Cardiac fibroblast (primary cell): ENCODE measurements around the gene PZP.

Experiments used
- DNase-seq, 2 donors: peaks; one replicate each; pipeline versions ENCODE4 v3.0.0 to v3.0.0-alpha.2; 2010; ENCODE audit warnings: low read depth in 2 of 2
- H3K4me3 ChIP-seq, 2 donors: replicated peaks in 1 of 2; 1 replicate in 1 of 2; 2 replicates in 1 of 2; pipeline ENCODE4 v1.5.1; 2011; ENCODE audit warnings: low read depth in 2 of 2, low read length in 2 of 2, mild to moderate bottlenecking in 2 of 2, moderate library complexity in 1 of 2
- TF ChIP-seq, protein P1 (sequence below): IDR thresholded peaks from one replicate; pipeline ENCODE4 v1.5.1; 2011; ENCODE audit warnings: low read depth, mild to moderate bottlenecking, low read length, inconsistent platforms

Gene PZP

DNA sequence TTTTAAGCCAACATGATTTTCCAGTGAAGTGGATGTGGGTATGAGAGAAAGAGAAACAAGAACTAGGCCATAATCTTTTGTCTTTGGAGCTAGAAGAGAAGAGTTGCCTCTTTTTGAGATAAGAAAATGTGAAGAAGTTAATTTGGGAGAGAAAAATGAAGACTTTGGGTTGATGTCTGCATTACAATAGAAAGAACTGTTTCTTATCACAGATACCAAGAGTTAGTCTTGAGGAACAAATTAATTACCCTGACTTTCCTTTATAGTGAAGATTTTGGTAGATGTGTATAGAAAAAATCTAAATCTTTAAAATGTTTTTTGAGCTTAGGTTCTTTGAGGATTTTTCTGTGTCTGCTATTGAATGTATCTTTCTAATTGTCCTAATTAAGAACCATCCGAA is 96.7 kb downstream of the PZP start:
- H3K4me3 ChIP-seq, result no peak overlapping the region
- TF ChIP-seq, protein P1, sequence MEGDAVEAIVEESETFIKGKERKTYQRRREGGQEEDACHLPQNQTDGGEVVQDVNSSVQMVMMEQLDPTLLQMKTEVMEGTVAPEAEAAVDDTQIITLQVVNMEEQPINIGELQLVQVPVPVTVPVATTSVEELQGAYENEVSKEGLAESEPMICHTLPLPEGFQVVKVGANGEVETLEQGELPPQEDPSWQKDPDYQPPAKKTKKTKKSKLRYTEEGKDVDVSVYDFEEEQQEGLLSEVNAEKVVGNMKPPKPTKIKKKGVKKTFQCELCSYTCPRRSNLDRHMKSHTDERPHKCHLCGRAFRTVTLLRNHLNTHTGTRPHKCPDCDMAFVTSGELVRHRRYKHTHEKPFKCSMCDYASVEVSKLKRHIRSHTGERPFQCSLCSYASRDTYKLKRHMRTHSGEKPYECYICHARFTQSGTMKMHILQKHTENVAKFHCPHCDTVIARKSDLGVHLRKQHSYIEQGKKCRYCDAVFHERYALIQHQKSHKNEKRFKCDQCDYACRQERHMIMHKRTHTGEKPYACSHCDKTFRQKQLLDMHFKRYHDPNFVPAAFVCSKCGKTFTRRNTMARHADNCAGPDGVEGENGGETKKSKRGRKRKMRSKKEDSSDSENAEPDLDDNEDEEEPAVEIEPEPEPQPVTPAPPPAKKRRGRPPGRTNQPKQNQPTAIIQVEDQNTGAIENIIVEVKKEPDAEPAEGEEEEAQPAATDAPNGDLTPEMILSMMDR, result no peak
- DNase-seq, result no peak

DNA sequence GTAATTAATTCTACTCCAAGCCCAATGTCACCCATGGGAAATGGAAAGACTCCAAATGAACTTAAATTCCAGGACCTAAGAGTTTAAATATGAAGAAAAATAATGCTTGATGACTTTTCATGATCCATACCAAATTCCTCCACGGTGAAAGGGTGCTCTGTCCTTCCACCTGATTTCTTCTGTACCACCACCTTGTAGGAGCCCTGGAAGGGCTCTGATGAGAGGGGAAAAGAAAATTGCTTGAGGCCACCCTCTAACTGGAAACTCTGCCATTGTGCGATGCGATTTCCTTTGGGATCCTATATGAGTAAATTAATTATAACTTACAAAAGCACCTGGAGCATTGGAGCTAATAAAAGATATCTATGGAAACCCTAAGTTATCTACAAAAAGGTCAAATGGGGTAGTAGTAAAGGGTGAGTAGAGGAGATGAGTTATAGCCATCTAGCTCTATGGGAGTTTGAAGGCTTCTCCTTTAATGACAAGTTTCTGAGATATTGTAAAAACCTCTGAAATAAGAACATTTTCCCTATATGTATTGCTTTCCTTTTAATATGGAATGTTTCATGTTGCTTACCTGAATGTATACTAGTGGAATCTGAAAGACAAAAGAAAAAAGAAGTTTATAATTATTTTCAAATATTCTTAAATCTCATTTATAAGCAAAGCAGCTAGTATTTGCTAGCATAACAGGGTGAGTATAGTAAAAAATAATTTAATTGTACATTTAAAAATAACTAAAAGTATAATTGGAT is 98.3 kb downstream of the PZP start:
- DNase-seq, result no peak
- H3K4me3 ChIP-seq, result no peak overlapping the region
- TF ChIP-seq, protein P1, result no peak

DNA sequence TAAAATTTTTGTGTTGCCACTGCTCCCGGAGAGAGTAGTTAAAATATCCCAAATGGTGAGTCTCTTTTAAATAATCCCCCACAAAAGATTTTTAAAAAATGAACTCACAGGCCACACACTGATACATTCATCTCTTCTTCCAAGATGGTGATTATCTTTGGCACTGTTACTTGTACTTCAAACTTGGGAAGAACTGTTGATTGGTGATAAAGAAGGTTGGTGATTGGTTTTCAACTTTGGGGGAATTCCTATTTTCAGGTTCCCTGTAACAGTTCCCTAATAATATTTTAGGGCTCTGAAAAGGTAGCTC is 99.0 kb downstream of the PZP start:
- TF ChIP-seq, protein P1, result no peak
- no peak for DNase-seq
- H3K4me3 ChIP-seq, result no peak overlapping the region

DNA sequence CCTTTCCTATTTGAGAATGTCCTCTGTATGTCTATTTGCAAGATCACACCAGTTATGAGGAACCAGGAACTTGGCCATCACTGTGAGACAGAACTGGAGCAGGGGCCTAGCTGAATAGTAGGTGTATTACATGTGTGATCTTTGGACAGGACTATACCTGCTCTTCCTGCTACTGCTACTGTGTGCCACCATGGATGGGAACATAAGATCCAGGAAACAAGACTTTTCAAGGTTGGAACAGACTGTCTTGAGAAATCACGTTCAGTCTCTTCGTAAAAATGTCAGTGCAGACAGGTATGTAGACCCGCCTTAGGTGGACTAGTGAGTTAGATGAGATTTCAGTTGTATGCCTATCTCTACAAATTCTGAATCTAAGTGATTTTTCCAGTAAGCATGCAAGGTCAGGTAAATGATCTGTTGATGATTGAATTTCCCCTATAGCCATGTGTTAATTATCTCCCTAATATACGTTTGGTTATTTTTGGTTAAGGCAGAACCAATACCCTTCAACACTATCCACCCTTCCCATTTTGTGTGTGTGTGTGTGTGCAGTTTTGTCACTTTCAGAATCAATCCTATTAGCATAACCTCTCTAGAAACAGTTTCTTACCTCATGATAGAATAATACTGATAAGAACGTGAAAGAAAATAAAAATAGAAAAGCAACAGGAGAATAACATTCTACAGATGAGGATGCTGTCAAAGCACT is 99.5 kb downstream of the PZP start:
- no peak overlapping the region for H3K4me3 ChIP-seq
- no peak for DNase-seq
- TF ChIP-seq, protein P1, result no peak

DNA sequence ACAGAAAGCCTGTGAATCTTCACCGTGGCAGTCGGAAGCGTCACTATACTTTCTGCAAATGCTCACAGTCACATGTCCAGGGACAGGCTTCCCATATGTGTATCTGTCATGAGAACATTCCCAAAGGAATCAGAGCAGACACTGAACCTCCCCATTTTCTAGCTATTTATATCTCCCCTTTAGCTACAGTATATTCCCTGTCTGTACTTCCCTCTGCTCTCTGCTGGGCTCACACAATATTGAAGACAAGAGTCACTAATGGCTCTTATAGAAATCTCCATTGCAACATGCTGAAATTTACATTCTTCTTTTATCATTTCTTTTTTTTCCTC is 100.7 kb downstream of the PZP start:
- DNase-seq, result no peak
- TF ChIP-seq, protein P1, result no peak
- H3K4me3 ChIP-seq, result no peak overlapping the region

DNA sequence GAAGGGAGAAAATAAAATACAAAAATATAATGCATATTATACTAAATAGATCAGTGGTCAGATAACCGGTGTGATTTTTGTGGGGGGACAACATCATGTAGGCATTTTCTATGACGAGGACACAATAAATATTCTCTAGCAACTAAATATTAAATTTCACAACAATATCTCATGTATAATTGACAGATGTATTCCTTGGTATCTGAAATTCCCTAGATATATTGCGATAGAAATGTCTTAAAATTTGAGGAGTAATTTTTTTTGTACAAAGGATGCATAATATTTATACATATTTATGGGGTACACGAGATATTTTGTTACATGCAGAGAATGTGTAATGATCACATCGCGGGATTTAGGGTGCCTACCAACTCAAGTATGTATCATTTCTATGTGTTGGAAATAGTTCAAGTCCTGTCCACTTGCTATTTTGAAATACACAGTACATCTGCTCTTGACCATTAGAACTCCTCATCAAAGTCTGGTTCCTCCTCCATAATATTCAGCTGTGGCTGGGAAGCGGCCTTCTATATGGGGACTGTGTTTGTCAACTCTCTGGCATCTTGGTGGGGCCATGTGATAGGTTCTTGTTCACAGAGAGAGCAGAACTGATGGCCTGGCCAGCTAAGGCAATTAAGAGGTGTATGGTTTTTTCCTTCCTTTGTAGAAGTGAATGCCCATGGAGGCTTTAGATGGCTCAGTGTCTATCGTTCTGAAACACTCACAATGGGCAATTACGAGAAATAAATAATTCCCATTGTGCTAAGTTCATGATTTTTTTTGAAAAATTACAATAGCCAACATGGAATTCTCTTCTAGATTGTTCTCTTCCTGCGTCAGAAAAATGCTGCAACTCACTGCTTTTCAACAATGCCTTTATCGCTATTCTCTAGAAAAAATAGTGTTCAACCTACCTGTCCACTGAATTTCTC is 101.3 kb downstream of the PZP start:
- DNase-seq, result no peak
- TF ChIP-seq, protein P1, result no peak
- H3K4me3 ChIP-seq, result no peak overlapping the region
